Stimulated activated CD8-positive, alpha-beta memory T cell treated with anti-CD3 and anti-CD28 coated beads, Interleukin-2, amount 100 ng/mL, for 1 hour (primary cell): ENCODE results near the gene NF2.
A peak's percentile ranks its signal among the peaks of the same experiment; 100 is the strongest.
"Not testable (repeated sequence)": the region's sequence is repeated elsewhere in the genome, so short reads cannot be mapped to it uniquely, and the experiment has no call there.

ENCODE experiments used
- DNase-seq, 2 donors: peaks; one replicate each; pipeline ENCODE4 v3.0.0-alpha.2; 2020; ENCODE audit warnings: low read depth in 2 of 2

Gene NF2

DNA sequence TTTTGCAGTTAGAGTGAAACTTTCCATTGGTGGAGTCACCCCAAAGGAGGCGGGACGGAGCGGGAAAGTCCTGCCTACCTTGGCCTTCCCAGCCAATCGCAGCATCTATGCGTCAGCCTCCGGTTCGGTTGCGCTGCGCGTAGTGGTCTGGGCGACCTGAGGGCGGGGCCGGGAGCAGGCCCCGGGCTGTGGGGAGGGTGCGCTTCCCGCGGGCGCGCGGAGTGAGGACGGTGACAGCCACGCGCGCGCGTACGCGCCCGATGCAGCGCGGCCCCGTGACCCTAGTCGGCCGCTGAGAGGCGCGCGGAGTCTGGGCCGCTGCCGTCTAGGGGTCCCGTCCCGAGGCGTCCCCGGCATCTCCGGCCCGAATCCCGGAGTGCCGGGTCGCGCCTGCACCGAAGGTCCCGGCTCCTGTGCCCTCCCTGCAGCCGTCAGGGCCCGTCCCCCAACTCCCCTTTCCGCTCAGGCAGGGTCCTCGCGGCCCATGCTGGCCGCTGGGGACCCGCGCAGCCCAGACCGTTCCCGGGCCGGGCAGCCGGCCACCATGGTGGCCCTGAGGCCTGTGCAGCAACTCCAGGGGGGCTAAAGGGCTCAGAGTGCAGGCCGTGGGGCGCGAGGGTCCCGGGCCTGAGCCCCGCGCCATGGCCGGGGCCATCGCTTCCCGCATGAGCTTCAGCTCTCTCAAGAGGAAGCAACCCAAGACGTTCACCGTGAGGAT, at the start of gene NF2:
Gene NF2, plus strand, starts transcription at position 276 of the 718 bp plus-strand sequence. Its CDS starts 366 bp downstream, at position 642.
- peak; percentile 96 to 97 for DNase-seq

DNA sequence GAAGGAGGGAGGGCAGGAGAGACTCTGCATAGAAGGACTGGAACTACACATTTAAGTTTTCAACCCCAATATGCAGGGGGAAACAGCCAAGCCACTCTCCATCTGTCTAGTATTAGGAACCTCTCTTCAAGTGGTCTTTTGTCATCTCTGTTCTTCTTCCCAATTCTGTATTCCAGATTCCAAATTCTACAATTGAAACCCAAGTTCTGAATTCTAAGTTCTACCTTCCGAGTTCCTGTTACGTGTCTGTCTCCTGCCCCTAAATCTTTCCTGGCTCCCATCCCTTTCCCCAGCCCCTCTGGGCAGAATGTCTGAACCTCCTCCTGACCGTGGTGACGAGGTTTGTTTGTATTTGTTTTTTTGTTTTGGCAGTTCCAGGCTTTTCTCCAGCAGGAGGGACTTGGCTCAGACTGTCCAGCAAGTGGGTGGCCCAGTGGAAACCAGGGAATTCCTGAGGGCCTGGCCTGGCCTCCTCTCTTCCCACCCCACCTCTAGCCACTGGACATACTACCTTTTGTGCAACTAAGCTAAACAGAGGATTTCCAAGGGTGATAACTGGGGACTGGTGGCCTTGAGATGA, 48.3 kb upstream of the NF2 start:
- DNase-seq = no peak

DNA sequence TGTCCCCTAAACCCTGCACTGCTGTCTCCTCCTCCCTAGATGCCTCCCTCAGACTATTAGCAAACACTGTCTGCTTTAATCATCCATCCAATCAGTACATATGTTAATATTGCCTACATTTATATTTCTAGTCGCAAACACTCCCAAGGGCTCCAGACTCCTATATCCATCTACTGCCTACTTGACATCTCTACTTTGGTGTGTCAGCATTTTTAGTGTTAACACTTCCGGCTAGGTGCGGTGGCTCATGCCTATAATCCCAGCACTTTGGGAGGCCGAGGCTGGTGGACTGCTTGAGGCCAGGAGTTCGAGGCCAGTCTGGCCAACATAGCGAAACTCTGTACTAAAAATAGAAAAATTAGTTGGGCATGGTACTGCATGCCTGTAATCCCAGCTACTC, 44.4 kb upstream of the NF2 start:
- DNase-seq = no peak

DNA sequence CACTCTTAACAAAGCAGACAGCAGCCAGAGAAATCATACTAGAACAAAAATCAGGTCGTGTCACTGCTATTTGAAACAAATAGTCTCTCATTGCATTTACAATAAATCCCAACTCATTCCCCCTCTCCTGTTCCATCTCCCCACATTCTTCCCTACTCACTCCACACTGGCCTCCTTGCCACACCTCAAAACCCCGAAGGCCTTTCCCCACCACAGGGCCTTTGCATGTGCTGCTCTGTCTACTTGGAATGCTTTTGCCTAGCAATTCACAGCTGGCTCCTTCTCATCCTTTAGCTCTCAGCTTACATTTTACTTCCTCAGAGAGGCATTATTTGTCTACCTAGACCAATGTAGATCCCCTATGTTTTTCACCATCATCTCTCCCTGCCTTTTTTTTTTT, 43.6 kb upstream of the NF2 start:
- no peak for DNase-seq

DNA sequence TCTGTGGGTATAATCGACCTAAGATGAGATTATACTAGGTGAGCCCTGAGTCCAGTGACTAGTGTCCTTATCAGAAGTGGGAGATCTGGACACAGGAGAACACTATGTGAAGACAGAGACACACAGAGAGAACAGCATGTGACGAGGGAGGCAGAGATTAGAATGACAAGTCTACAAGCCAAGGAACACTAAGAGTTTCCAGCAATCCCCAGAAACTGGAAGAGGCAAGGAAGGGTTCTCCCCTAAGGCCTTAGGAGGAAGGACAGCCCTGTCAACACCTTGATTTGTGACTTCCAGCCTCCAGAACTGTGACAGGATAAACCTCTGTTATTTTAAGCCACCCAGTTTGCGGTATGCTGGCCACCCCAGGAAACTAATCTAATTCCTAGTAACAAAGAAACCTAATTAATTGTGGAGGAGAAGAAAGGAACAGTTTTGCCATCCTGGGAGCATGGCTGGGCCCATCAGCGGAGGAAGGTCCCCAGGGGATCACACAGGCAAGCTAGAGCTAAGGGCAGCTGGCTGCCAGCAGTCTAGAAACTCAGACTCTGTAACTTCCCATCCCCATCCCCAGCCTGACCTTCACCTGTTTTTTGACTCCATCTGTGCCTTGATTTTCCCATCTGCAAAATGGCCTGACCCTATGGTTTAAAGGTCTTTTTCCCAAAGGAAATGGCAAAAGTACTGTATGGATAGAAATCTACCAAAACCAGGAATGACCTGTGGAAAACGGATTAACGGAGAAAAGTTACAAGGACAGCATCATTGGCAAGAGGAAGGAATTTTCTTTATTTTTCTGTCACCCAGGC, 39.6 kb upstream of the NF2 start:
- no peak for DNase-seq

DNA sequence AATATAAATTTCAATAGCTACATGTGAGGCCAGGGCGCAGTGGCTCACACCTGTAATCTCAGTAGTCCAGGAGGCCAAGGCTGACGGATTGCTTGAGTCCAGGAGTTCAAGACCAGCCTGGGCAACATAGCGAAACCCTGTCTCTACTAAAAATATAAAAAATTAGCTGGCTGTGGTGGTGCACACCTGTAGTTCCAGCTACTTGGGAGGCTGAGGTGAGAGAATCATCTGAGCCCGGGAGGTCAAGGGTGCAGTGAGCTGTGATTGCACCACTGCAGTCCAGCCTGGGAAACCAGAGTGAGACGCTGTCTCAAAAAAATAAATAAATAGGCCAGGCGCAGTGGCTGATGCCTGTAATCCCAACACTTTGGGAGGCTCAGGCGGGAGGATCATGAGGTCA, 36.9 kb upstream of the NF2 start:
- DNase-seq = not testable (repeated sequence)

DNA sequence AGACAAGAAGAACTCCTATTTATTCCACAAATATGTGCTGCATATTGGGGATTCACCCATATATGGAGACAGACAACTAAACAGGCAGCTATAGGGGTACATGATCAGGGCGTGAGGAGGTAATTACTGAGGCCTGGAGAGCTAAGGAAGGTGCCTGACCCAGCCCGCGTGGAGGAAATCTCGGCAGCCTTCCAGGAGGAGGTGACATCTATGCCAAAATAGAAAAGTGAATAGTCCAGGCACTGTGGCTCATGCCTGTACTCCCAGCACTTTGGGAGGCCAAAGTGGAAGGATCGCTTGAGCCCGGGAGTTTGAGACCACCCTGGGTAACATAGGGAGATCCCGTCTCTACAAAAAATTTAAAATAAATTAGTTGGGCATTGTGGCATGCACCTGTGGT, 36.1 kb upstream of the NF2 start:
- no peak for DNase-seq

DNA sequence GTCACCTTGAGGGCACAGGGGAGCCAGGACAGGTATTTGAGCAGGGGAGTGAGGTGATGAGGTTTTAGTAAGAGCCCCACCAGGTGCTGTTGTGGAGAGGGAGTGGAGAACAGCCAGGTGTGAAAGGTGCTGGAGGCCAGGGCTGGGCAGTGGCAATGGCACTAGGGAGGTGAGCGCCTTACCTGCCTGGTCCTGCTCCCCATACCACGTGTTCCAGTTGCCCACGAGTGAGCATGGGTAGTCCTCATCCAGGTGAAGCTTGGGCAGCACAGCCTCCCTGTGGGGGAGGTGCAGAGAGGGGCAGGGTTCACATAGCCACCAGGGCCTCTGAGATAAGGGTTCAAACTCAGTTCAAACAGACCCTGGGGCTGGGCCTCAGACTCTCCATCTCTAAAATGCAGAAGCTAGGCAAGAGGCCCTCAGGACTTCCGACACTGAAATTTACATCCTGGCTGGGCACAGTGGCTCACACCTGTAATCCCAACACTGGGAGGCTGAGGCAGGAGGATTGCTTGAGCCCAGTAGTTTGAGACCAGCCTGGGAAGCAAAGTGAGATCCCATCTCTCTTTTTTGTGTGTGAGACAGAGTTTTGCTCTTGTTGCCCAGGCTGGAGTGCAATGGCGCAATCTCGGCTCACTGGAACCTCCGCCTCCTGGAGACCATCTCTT, 34.3 kb upstream of the NF2 start:
- DNase-seq = no peak

DNA sequence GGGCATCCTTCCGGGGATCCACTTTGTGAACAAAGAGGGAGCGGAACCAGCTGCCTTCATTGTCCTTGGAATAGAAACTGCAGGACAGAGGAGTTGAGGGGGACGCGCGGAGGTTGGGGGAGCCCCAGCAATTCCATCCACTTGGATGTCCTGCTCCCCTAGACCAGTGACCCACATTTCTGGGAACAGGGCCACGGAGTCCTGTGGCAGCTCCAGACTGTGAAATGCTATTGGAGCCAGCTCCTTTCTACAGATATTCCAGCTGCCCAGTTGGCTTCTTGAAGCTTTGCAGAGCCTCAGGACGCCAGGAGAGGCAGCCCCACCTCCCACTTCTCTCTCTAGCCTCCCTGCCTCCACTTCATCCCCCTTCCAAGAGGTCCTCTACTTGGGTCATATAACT, 33.0 kb upstream of the NF2 start:
- no peak for DNase-seq

DNA sequence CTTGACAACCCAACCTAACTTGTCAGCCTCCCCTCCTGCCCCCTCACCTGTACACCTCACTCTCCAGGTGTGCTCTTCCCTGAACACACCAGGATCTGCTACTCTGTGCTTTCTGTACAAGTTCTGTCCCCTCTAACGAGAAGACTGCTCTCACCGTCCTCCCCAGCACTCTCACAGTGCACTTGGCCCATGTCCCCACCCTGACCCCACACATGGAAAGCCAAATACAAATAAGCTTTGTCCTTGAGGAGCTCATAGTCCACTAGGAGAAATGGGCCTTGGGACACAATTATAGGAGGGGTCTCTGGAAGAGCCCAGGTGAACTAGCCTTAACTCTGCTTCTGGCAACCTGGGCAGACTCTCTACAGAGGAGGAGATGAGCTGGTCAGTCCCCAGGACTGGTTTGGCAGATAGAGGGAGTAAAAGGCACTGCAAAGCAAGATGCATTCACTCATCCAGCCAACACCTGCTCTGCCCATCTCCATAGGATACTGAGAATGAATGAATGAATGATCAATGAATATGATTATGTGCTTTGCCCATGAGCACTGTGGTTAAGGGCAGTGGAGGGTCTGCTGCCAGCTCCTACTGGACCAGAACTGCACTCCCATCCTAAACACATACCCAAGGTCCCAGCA, 32.4 kb upstream of the NF2 start:
- DNase-seq = no peak

DNA sequence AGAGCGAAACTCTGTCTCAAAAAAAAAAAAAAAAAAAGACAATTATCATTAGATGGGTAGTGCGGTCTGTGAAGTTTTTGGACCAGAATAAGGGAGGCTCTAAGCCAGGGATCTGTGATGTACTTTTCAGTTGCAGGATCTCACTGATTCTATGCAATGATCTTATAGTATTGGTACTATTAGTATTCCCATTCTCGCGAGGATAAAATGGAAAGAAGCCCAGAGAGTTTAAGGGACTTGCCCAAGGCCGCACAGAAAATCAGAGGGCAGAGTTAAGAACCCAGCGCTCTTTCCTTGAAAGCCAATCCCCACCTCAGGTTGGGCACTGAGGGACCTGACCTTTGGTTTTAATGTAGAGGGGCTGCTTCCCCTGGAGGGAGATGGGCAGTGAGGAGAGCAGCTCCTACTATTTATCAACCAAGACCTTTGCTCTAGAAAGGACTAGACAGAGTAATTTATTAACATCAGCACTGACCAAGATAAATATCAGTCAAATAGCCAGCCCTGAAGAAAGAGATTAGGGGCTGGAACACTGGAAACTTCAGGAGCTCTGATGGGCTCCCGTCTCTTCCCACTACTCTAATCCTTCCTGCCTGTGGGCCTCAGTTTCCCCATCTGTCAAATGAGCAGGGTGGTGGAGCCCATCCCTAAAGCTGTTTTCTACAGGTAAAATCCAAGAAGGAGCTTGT, 28.5 kb upstream of the NF2 start:
- no peak for DNase-seq

DNA sequence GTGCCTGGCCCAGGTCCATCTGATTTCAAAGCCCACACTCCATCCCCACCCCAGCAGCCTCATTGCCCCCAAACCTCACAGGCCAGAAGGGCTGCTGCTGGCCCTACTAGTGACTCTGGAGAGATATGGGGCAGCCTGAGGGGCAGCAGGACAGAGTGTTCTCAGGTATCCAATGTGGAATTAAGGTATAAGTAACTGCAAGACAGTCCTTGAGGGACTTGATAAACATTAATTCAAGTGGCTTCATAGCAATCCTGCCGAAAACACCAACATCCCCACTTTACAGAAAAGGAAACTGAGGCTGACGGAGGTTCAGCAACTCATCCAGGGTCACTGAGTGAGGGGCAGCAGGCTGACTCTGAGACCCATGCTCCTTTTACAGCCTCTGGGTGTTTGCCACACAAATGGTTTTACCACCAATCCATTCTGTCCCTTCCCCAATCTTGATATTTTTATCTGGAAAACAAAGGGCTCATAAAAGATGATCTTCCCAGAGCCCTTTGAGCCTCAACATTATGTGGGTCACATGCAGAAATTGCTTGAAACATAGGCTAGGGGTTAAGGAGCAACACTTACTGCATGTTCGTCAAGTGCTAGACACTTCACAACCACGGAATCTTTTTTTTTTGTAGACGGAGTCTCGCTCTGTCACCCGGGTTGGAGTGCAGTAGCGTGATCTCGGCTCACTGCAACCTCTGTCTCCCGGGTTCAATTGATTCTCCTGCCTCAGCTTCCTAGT, 24.8 kb upstream of the NF2 start:
- DNase-seq = no peak

DNA sequence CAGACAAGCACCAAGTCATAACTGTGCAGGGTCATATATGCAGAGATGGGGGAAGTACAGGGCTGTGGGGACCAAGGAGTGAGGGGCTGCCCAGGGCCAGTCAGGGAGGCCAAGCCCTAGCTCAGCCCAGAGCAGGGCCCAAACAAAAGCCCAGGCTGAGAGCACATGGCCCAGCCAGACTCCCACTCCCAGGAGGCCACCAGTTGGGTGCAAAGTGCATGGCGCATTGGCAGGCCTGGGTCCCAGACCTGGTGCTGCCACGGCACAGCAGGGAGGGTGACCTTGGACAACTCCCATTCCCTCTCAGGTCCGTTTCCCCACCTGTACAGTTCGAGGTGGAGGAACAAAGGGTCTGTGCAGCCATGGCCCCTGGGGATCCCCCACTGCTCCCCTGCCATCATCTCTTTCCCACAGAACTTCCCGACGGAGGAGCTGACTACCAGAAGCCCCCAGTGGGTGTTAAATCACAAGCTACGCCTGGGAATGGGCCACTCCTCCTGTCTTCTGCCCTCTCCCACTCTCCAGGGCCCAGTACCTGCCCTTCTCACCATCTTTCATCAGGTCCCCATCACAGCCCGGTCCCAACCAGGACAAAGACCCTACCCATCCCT, 23.1 kb upstream of the NF2 start:
- DNase-seq = no peak

DNA sequence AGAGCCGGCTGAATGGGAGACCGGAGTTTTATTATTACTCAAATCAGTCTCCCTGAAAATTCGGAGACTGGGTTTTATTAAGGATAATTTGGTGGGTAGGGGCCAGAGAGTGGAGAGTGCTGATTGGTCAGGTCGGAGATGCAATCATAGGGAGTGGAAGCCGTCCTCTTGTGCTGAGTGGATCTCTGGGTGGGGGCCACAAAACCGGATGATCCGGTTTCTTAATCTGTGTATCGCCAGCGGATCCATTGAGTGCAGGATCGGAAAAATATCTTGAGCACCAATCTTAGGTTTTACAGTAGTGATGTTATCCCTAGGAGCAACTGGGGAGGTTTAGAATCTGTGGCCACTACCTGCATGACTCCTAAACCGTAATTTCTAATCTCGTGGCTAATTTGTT, 21.6 kb upstream of the NF2 start:
- DNase-seq = no peak

DNA sequence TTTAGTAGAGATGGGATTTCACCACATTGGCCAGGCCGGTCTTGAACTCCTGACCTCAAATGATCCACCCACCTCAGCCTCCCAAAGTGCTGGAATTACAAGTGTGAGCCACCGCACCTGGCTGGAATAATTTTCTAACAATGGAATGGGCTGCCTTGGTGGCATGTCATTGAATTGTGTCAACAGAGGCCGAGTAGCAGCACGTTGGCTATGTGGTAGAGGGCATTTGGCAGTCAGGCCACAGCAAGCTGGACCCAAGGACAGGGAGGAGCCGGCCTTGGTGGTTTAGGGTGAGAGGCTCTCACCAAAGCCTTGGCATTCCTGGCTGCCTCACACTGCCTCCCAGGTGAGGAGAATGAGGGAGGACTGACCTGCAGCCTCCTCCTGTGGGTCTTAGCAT, 18.5 kb upstream of the NF2 start:
- DNase-seq = no peak

DNA sequence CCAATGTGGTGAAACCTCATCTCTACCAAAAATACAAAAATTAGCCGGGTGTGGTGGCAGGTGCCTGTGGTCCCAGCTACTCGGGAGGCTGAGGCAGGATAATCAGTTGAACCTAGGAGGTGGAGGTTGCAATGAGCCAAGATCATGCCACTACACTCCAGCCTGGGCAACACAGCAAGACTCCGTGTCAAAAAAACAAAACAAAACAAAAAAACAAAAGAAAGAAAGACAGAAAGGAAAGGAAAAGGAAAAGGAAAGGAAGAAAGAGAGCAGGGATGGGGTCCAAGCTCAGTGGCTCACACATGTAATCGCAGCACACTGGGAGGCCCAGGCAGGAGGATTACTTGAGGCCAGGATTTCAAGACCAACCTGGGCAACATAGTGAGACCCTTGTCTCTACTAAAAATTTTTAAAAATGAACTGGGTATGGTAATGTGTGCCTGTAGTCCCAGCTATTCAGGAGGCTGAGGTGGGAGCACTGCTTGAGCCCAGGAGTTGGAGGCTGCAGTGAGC, 17.2 kb upstream of the NF2 start:
- DNase-seq = not testable (repeated sequence)

DNA sequence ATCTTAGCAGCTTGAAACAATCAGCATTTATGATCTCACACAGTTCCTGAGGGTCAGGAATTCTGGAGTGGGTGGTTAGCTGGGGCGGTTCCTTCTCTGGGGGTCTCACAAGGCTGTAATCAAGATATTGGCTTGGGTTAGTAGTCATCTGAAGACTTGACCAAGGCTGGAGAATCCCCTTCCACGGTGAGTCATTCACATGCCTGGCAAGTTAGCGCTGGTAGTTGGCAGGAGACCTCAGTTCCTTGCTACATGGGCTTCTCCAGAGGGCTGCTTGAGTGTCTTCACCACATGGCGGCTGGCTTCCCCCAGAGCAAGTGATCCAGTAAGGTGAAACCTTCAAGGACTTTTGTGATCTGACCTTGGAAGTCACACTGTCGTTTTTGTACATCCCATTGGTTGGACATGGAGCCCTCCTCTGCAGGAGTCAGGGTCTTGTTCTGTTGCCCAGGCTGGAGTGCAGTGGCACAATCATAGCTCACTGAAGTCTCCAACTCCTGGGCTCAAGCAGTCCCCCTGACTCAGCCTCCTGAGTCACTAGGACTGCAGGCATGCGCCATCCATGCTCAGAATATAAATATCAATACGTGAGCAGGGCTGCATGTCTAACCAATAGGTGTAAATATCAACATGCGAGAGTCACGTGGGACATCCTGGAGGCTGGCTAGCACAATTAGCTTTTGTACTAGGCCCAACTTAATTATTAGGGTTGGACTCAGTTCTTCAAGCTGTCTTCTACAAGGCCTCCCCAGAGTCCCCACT, 15.3 kb upstream of the NF2 start:
- DNase-seq = no peak

DNA sequence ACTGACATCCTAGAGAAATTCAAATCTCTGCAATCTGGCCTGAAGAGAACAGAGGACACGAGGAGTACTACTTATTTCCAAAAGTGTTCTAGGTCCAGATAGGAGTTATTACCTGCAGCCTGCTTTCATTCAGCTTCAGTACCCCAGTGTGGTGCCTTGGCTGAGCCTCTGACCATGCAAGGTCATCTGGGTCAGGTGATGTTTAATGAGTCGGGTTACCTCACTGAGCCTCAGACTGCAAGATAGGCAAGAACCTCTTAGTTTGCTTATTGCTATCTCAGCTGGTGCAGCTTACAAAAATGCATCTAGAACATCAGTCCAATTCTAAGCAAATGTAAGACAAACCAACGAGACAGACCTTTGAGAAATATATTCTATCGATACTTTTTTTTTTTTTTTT, 9.5 kb upstream of the NF2 start:
- no peak for DNase-seq

DNA sequence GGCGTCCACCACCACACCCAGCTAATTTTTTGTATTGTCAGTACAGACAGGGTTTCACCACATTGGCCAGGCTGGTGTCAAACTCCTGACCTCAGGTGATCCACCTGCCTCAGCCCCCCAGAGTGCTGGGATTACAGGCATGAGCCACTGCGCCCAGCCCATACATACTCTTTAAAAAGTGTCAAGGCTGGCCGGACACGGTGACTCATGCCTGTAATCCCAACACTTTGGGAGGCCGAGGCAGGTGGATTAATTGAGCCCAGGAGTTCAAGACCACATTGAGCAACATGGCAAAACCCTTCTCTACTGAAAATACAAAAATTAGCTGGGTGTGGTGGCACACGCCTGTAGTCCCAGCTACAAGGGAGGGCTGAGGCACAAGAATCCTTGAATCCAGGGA, 9.0 kb upstream of the NF2 start:
- DNase-seq = not testable (repeated sequence)
